Activated naive CD4-positive, alpha-beta T cell treated with anti-CD3 and anti-CD28 coated beads, Interleukin-2, amount 10 ng/mL, durations not matched to agents 7 days and 5 days (primary cell): ENCODE data around the gene LAMA2.
"Not testable (repeated sequence)": the region's sequence is repeated elsewhere in the genome, so short reads cannot be mapped to it uniquely, and the experiment has no call there.

Source experiments
- CTCF ChIA-PET: fragments of 350-600 bp; sonication (Branson Sonifier 250); formaldehyde crosslinking; loops from one replicate; lab custom pipeline; 2021; ENCODE audit warnings: antibody characterized with exemption; lab: Charles Lee
- DNase-seq: peaks from one replicate; pipeline ENCODE4 v3.0.0-alpha.2; 2020
- H3K27ac Mint-ChIP-seq: one replicate; pipeline ENCODE4 v1.8.0; 2021; ENCODE audit warnings: mild to moderate bottlenecking, moderate library complexity, mixed read lengths
- H3K27me3 Mint-ChIP-seq: one replicate; pipeline ENCODE4 v1.8.0; 2021; ENCODE audit warnings: mild to moderate bottlenecking, mixed read lengths
- H3K36me3 Mint-ChIP-seq: one replicate; pipeline ENCODE4 v1.8.0; 2021; ENCODE audit warnings: mixed read lengths
- H3K4me1 Mint-ChIP-seq: one replicate; pipeline ENCODE4 v1.8.0; 2021; ENCODE audit warnings: mixed read lengths
- H3K4me3 Mint-ChIP-seq: one replicate; pipeline ENCODE4 v1.8.0; 2021; ENCODE audit warnings: mild to moderate bottlenecking, moderate library complexity, mixed read lengths
- H3K9me3 Mint-ChIP-seq: one replicate; pipeline ENCODE4 v1.8.0; 2021; ENCODE audit warnings: mixed read lengths

Gene LAMA2

DNA sequence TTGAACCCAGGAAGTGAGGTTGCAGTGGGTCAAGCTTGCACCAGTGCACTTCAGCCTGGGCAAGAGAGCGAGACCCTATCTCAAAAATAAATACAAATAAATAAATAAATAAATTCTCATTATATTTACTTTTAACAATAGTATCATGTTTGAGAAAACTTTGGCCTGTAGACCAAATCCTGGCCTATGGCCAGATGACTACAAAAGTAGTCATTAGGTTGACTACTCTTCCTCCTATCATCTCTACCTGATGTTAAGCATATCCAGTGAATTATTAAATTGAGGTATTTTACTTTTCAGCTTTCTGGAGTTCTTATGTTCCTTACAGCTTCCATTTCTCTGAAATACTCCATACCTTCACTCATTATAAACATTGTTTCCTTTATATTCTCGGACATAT lies 280.6 kb downstream of the LAMA2 start:
- CTCF ChIA-PET = no interaction called here
- H3K4me1 Mint-ChIP-seq = no peaks in the 10 kb centered on the region
- H3K4me3 Mint-ChIP-seq = no peak overlapping the region
- no peaks in the 10 kb centered on the region for H3K27me3 Mint-ChIP-seq
- no peaks in the 10 kb centered on the region for H3K36me3 Mint-ChIP-seq
- no peaks in the 10 kb centered on the region for H3K9me3 Mint-ChIP-seq
- H3K27ac Mint-ChIP-seq = no peak overlapping the region
- no peak for DNase-seq

DNA sequence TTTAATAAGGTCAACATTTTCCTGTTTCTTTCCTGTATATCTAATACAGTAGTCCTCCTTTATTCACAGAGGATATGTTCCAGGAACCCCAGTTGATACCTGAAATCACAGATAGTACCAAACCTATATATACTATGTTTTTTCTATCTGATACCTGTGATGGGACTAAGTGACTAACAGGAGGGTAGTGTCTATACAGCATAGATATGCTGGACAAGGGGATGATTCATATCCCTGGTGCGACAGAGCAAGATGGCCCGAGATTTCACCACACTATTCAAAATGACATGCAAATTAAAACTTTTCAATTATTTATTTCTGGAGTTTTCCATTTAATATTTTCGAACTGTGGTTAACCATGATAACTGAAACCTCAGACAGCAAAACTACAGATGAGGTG lies 281.1 kb downstream of the LAMA2 start:
- no peaks in the 10 kb centered on the region for H3K9me3 Mint-ChIP-seq
- no peaks in the 10 kb centered on the region for H3K27me3 Mint-ChIP-seq
- H3K4me1 Mint-ChIP-seq = no peaks in the 10 kb centered on the region
- H3K27ac Mint-ChIP-seq = no peak overlapping the region
- DNase-seq = no peak
- no peak overlapping the region for H3K4me3 Mint-ChIP-seq
- no peaks in the 10 kb centered on the region for H3K36me3 Mint-ChIP-seq
- CTCF ChIA-PET = no interaction called here

DNA sequence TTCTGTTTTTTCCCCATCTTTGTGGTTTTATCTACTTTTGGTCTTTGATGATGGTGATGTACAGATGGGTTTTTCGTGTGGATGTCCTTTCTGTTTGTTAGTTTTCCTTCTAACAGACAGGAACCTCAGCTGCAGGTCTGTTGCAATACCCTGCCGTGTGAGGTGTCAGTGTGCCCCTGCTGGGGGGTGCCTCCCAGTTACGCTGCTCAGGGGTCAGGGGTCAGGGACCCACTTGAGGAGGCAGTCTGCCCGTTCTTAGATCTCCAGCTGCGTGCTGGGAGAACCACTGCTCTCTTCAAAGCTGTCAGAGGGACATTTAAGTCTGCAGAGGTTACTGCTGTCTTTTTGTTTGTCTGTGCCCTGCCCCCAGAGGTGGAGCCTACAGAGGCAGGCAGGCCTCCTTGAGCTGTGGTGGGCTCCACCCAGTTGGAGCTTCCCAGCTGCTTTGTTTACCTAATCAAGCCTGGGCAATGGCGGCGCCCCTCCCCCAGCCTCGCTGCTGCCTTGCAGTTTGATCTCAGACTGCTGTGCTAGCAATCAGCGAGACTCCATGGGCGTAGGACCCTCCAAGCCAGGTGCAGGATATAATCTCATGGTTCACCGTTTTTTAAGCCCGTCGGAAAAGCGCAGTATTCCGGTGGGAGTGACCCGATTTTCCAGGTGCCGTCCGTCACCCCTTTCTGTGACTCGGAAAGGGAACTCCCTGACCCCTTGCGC lies 289.5 kb downstream of the LAMA2 start:
- H3K4me3 Mint-ChIP-seq, H3K9me3 Mint-ChIP-seq, DNase-seq, CTCF ChIA-PET, H3K4me1 Mint-ChIP-seq, H3K27me3 Mint-ChIP-seq, H3K36me3 Mint-ChIP-seq, H3K27ac Mint-ChIP-seq: not testable (repeated sequence)

DNA sequence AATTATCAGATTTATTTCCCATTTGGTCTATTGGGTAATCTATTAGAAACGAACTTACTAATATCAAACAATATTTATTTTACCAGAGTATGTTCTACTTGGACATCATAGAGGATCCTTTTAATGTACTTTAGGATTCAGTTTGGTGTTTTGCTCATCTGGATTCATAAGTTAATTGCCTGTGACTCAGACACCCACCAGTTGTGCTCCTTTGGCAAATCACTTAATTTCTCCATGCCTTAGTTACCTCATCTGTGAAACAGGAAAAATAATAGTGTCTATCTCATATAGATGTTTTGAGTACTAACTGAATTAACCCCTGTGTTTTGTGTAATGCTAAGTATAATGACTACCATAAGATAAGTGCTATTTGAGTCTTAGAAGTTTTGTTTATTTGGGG lies 292.1 kb downstream of the LAMA2 start:
- no peak for DNase-seq
- no peaks in the 10 kb centered on the region for H3K36me3 Mint-ChIP-seq
- no peaks in the 10 kb centered on the region for H3K4me1 Mint-ChIP-seq
- no peak overlapping the region for H3K4me3 Mint-ChIP-seq
- no peak overlapping the region for H3K27ac Mint-ChIP-seq
- no peaks in the 10 kb centered on the region for H3K27me3 Mint-ChIP-seq
- H3K9me3 Mint-ChIP-seq = no peaks in the 10 kb centered on the region
- CTCF ChIA-PET = no interaction called here

DNA sequence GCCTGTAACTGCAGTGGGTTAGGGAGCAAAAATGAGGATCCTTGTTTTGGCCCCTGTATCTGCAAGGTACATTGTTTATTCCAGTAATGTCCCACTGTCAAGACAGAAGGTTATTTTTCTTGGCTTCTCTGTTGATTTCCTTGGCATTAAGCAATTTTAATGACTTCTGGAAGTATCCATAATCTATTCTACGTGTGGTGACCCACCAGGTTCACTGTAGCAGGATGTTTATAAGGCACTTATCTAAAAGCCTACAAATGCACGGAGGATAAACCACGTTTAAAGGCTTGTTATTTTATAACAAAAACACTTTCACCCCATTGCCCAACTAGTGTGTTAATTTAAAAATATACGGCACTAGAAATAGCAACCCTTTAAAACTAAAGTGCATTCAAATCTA lies 294.9 kb downstream of the LAMA2 start:
- H3K4me1 Mint-ChIP-seq = no peaks in the 10 kb centered on the region
- no peak overlapping the region for H3K27ac Mint-ChIP-seq
- H3K4me3 Mint-ChIP-seq = no peak overlapping the region
- DNase-seq = no peak
- no peaks in the 10 kb centered on the region for H3K36me3 Mint-ChIP-seq
- H3K9me3 Mint-ChIP-seq = no peaks in the 10 kb centered on the region
- CTCF ChIA-PET = no interaction called here
- no peaks in the 10 kb centered on the region for H3K27me3 Mint-ChIP-seq

DNA sequence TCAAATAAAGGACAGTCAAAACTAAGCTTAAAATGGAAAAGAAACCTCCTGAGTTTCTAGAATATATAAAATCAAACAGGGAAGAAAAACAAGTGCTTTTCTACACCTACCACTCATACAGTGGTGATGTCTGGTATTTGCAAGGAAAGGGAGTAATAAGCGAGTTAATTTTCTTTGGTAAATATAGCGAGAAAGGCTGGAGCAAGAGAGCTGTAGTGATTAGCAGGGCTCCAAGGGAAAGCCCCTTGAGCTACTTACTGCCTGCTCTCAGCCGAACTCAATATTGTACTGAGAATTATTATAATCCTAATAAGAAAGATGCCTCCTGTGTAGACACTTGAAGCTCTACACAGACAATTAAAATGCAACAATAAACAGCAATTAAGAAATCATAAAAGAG lies 296.3 kb downstream of the LAMA2 start:
- Mint-ChIP-seq H3K4me3 (no peak overlapping the region), H3K9me3 (no peaks in the 10 kb centered on the region), H3K4me1 (no peaks in the 10 kb centered on the region), H3K27ac (no peak overlapping the region), H3K36me3 (no peaks in the 10 kb centered on the region), H3K27me3 (no peaks in the 10 kb centered on the region)
- no peak for DNase-seq
- CTCF ChIA-PET = no interaction called here

DNA sequence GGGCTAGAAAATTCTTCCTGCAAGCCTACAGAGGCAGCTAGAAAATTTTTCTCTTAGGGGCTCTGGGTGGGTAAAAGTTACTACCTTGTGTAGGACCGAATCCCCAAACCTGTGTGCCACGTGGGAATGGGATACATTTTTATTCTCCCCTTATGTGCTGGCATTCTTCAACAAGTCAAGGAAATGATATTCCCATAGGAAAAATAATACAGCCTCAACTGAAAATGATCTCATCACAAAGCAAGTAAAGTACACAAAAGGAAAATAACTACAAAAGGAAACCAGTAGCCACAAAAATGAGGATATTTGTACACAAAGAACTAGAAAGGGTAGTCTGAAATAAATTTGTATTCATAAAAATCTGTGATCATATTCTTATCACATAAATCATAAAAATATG lies 298.1 kb downstream of the LAMA2 start:
- CTCF ChIA-PET = no interaction called here
- H3K4me1 Mint-ChIP-seq = no peaks in the 10 kb centered on the region
- H3K27me3 Mint-ChIP-seq = no peaks in the 10 kb centered on the region
- H3K4me3 Mint-ChIP-seq = no peak overlapping the region
- no peaks in the 10 kb centered on the region for H3K9me3 Mint-ChIP-seq
- H3K27ac Mint-ChIP-seq = no peak overlapping the region
- DNase-seq = no peak
- no peaks in the 10 kb centered on the region for H3K36me3 Mint-ChIP-seq

DNA sequence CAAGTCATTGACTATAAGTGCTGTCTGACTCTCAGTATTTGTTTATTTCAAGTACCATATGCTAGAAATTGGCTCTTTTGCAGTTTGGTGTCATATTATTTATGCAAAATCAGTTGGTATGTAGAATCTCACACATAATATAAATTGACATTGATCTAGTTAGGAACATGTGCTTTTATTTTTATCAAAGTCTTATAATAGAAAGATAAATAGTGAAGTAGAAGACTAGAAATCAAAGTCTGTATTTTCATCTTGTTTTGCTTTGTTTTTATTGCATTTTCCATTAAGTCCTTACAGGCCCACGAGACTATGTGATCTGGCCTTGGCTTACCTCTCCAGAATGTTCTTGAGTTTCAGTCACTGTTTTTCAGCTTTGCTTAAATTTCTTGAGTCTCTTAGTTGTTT lies 300.3 kb downstream of the LAMA2 start:
- Mint-ChIP-seq H3K4me3 (no peak overlapping the region), H3K27ac (no peak overlapping the region), H3K4me1 (no peaks in the 10 kb centered on the region), H3K36me3 (no peaks in the 10 kb centered on the region), H3K9me3 (no peaks in the 10 kb centered on the region), H3K27me3 (no peaks in the 10 kb centered on the region)
- CTCF ChIA-PET = no interaction called here
- DNase-seq = no peak

DNA sequence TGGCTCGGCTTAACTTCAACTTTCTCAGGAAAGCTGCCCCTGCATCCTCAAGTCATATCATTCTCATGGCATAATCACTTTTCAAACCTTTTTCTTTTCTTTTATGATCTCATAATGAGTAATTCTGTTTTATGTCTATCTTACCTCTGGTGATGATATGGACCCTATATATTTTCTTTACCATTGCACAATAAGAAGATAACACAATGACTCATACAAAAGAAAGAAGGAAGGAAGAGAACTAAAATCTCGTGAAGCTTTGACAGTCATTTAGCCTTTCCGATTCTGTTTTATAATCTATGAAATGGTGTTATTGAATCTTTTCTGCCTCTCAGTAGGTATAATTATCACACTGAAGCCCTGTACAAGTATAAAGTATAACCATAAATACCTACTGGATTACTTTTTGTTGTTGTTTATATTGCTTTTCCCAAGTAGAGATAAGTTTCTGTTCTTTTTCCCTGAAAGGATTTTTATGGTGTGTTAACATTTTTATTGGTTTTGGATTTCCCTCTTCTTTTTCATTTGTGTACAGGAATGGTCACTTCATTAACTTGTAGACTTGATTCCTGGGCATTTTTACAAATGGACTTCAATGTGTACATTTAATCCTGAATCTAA lies 300.9 kb downstream of the LAMA2 start:
- DNase-seq = no peak
- CTCF ChIA-PET = no interaction called here
- Mint-ChIP-seq H3K27ac (no peak overlapping the region), H3K4me3 (no peak overlapping the region), H3K9me3 (no peaks in the 10 kb centered on the region), H3K36me3 (no peaks in the 10 kb centered on the region), H3K4me1 (no peaks in the 10 kb centered on the region), H3K27me3 (no peaks in the 10 kb centered on the region)

DNA sequence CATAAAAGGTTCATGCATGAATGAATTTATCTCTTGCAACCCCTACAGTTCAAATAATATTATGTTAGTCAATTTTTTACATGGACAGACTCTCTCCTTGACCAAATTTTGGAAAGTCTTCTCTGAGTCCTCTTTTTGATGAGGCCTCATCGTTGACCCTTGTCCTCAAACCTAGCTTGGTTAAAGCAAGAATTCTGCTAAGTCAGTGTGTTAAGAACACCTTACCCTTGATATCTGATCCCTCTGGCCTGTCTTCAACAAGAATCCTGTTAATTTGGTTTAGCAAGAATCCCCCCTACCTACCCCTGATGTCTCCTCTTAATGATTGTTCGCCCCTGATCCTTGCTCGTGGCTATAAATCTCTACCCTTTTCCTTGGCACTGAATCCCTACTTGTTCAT lies 301.4 kb downstream of the LAMA2 start:
- no peaks in the 10 kb centered on the region for H3K9me3 Mint-ChIP-seq
- H3K36me3 Mint-ChIP-seq = no peaks in the 10 kb centered on the region
- no peaks in the 10 kb centered on the region for H3K27me3 Mint-ChIP-seq
- CTCF ChIA-PET = no interaction called here
- H3K4me3 Mint-ChIP-seq = no peak overlapping the region
- H3K4me1 Mint-ChIP-seq = no peaks in the 10 kb centered on the region
- no peak overlapping the region for H3K27ac Mint-ChIP-seq
- no peak for DNase-seq

DNA sequence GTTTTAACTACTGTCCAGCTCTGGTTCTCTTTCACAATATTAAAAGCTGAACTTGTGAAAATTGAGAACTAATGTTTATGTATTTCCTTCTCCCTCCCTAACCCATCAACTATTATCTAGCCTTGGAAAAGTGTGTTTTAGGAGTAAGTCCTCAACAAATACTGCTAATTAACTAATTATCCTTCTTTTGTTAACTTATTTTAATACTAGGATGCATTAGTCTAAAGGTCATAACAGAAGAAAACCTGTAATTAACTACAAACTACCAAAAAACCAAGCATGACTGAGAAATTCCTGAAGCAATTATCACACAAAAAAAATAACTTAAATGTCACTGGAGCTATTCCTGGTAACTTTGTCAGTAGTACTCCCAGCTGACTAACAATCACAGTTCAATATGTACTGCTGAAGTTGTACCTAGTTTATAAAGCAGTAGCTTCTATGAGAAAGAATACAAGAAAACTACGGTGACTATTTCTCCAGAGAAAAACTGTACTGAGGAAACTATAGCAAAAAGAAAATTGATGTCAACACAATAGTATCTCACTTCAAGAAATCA lies 301.9 kb downstream of the LAMA2 start:
- H3K4me1 Mint-ChIP-seq = no peaks in the 10 kb centered on the region
- H3K4me3 Mint-ChIP-seq = no peak overlapping the region
- no peaks in the 10 kb centered on the region for H3K27me3 Mint-ChIP-seq
- no peak for DNase-seq
- H3K9me3 Mint-ChIP-seq = no peaks in the 10 kb centered on the region
- CTCF ChIA-PET = no interaction called here
- H3K36me3 Mint-ChIP-seq = no peaks in the 10 kb centered on the region
- no peak overlapping the region for H3K27ac Mint-ChIP-seq

DNA sequence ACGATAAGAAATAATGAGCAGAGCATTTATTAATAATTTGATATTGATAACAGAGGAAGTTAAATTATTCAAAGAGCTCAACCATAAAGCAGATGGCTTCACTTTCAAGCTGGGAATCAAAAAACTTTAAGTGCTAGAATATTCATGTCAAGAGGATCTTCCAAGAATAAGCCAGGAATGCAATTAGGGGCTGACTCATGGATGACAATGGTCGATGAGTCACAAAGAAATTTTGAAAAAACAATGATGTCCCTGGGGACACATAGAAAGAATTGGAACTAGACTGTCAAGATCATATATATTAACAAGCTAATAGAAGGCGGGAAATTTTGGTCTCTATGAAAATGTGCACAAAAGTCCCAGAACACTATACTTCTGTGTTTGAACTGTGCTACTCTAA lies 304.1 kb downstream of the LAMA2 start:
- no peak overlapping the region for H3K27ac Mint-ChIP-seq
- no peak overlapping the region for H3K4me3 Mint-ChIP-seq
- H3K4me1 Mint-ChIP-seq = no peaks in the 10 kb centered on the region
- H3K36me3 Mint-ChIP-seq = no peaks in the 10 kb centered on the region
- CTCF ChIA-PET = no interaction called here
- DNase-seq = no peak
- H3K9me3 Mint-ChIP-seq = no peaks in the 10 kb centered on the region
- no peaks in the 10 kb centered on the region for H3K27me3 Mint-ChIP-seq

DNA sequence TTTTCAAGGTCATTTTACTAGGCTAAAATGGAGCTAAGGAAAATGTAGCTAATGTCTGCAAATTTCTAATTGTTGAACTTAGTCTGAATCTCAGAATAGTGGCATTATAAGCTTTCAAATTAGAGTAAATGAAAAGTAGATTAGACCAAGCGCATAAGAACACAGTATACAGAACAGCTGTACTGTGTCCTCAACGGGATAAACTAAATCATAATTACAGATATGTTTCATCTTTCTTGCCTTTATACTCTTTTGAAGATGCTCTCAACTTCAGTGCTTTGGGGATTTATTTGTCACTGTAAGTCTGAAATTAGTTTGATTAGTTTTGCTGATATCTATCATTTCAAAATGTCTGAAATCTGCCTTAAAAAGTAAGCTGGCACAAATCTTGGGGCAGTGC lies 305.4 kb downstream of the LAMA2 start:
- Mint-ChIP-seq H3K9me3 (no peaks in the 10 kb centered on the region), H3K36me3 (no peaks in the 10 kb centered on the region), H3K4me1 (no peaks in the 10 kb centered on the region), H3K27ac (no peak overlapping the region), H3K4me3 (no peak overlapping the region), H3K27me3 (no peaks in the 10 kb centered on the region)
- DNase-seq = no peak
- CTCF ChIA-PET = interaction anchor here (0.6 kb wide), 1 partner anchor 1650 kb away, joined by 3 read pairs; no protein-coding TSS in a partner anchor

DNA sequence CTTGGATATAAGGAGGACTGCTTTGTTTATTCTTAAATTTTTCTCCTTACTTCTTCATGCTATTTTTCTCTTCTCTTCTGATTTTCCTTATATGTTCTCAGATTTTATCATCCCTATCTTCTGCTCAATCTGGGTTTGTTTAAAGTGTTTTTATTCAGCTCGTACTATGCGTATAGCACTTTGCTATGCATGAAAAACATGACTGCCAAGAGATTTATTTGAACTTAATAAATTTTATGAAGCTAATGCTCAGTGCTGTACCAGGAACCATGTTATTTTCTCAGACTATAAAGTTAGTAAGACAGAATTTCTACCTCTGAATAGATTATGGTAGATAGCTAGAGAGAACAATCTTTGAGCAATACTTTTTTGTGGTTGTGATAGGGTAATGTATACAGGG lies 305.9 kb downstream of the LAMA2 start:
- CTCF ChIA-PET = interaction anchor here (0.6 kb wide), 1 partner anchor 1651 kb away, joined by 3 read pairs; no protein-coding TSS in a partner anchor
- Mint-ChIP-seq H3K36me3 (no peaks in the 10 kb centered on the region), H3K4me3 (no peak overlapping the region), H3K4me1 (no peaks in the 10 kb centered on the region), H3K27ac (no peak overlapping the region), H3K27me3 (no peaks in the 10 kb centered on the region), H3K9me3 (no peaks in the 10 kb centered on the region)
- no peak for DNase-seq

DNA sequence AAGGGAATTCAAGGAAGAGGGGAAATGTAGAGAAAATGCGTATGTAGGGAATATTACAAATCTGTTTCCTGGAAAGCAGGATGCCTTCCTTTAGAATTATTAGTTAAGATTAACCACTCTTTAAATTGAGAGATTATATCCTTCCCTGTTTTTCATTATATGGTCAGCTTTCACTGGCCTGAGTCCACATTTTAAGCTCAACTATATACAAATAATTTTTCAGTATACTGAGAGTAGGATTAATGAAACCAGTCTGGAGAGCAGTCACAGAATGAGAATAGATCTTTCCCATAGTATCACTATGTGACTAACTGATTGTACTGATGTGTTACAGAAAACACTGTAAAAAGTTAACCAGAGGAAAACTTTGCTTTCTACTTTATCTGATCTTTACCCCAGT lies 306.3 kb downstream of the LAMA2 start:
- no peaks in the 10 kb centered on the region for H3K36me3 Mint-ChIP-seq
- no peaks in the 10 kb centered on the region for H3K27me3 Mint-ChIP-seq
- H3K9me3 Mint-ChIP-seq = no peaks in the 10 kb centered on the region
- CTCF ChIA-PET = no interaction called here
- H3K4me3 Mint-ChIP-seq = no peak overlapping the region
- DNase-seq = no peak
- H3K27ac Mint-ChIP-seq = no peak overlapping the region
- no peaks in the 10 kb centered on the region for H3K4me1 Mint-ChIP-seq
